ENCODE data around the gene D2HGDH. TPM values are rescaled to one million over a fixed set of nuclear protein-coding genes. Genes with fewer than 3 reads are reported as not detected.

D2HGDH gene
- total and polyA plus RNA-seq, 2 experiments from 2014 or later = 3.7 to 17.3 TPM

DNA sequence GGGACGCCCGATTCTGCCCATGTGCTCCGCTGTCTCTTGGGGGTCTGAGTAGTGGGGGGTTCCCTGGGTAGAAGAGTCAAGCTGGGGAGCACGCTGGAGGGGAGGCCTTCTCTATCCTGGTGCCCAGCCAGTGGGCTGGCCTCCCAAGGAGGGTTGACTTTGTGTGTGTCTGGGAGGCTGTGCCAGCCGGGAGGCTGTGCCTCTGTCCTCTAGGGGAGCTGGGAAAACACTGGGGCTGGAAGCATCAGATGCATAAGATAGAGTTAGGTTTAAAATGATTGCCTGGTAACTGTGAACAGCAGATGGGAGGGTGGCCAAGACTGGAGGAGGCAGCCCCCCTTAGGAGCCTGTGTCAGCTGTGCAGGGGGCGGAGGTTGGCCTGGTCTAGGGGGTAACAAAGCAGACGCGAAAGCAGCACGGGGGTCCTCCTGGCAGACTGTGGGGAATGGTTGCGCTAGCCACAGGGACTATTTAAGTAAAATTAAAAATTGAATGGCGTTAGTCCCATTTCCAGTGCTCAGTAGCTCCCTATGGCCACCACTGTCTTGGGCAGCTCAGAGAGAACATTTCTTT lies 31.3 kb upstream of the D2HGDH start:
- Mint-ChIP-seq H3K4me1 (peaks cover 13% of the 10 kb centered on the region), H3K36me3 (ENCODE audit: low read depth) (peaks cover 57% of the 10 kb centered on the region), H3K27ac (peak overlapping the region; percentile 80; the same call in 1 of the 2 replicates), H3K27me3 (ENCODE audit: insufficient read depth, low read depth, poor library complexity) (peaks cover 23% of the 10 kb centered on the region), H3K9me3 (no peaks in the 10 kb centered on the region; the same call in 2 of the 3 replicates), H3K4me3 (peak overlapping the region; percentile 86)
- peak overlapping the region; percentile 90 for H3K4me2 ChIP-seq
- H3K36me3 ChIP-seq (ENCODE audit: insufficient read depth) = peaks cover 23% of the 10 kb centered on the region
- H3K27me3 ChIP-seq (ENCODE audit: insufficient read depth) = no peaks in the 10 kb centered on the region
- DNase-seq (ENCODE audit: low spot score) = no peak
- no peaks in the 10 kb centered on the region; the same call in 1 of the 2 replicates for H4K20me1 ChIP-seq (replicated peaks; ENCODE audit: insufficient read depth)
- H3K4me1 ChIP-seq (ENCODE audit: insufficient read depth) = peaks cover 7% of the 10 kb centered on the region
- H3K4me3 ChIP-seq = peak overlapping the region; percentile 92
- no peaks in the 10 kb centered on the region for H3F3A ChIP-seq (replicated peaks; ENCODE audit: low read depth)
- H3K9me2 ChIP-seq (ENCODE audit: insufficient read depth) = no peaks in the 10 kb centered on the region
- TF ChIP-seq, protein P1, sequence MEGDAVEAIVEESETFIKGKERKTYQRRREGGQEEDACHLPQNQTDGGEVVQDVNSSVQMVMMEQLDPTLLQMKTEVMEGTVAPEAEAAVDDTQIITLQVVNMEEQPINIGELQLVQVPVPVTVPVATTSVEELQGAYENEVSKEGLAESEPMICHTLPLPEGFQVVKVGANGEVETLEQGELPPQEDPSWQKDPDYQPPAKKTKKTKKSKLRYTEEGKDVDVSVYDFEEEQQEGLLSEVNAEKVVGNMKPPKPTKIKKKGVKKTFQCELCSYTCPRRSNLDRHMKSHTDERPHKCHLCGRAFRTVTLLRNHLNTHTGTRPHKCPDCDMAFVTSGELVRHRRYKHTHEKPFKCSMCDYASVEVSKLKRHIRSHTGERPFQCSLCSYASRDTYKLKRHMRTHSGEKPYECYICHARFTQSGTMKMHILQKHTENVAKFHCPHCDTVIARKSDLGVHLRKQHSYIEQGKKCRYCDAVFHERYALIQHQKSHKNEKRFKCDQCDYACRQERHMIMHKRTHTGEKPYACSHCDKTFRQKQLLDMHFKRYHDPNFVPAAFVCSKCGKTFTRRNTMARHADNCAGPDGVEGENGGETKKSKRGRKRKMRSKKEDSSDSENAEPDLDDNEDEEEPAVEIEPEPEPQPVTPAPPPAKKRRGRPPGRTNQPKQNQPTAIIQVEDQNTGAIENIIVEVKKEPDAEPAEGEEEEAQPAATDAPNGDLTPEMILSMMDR (conservative IDR thresholded peaks at IDR 0.05; ENCODE audit: low read depth in 2 of 2) = no peak
- TF ChIP-seq, protein P2, sequence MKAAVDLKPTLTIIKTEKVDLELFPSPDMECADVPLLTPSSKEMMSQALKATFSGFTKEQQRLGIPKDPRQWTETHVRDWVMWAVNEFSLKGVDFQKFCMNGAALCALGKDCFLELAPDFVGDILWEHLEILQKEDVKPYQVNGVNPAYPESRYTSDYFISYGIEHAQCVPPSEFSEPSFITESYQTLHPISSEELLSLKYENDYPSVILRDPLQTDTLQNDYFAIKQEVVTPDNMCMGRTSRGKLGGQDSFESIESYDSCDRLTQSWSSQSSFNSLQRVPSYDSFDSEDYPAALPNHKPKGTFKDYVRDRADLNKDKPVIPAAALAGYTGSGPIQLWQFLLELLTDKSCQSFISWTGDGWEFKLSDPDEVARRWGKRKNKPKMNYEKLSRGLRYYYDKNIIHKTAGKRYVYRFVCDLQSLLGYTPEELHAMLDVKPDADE (IDR thresholded peaks at IDR 0.05) = no peak
- TF ChIP-seq, protein P3, sequence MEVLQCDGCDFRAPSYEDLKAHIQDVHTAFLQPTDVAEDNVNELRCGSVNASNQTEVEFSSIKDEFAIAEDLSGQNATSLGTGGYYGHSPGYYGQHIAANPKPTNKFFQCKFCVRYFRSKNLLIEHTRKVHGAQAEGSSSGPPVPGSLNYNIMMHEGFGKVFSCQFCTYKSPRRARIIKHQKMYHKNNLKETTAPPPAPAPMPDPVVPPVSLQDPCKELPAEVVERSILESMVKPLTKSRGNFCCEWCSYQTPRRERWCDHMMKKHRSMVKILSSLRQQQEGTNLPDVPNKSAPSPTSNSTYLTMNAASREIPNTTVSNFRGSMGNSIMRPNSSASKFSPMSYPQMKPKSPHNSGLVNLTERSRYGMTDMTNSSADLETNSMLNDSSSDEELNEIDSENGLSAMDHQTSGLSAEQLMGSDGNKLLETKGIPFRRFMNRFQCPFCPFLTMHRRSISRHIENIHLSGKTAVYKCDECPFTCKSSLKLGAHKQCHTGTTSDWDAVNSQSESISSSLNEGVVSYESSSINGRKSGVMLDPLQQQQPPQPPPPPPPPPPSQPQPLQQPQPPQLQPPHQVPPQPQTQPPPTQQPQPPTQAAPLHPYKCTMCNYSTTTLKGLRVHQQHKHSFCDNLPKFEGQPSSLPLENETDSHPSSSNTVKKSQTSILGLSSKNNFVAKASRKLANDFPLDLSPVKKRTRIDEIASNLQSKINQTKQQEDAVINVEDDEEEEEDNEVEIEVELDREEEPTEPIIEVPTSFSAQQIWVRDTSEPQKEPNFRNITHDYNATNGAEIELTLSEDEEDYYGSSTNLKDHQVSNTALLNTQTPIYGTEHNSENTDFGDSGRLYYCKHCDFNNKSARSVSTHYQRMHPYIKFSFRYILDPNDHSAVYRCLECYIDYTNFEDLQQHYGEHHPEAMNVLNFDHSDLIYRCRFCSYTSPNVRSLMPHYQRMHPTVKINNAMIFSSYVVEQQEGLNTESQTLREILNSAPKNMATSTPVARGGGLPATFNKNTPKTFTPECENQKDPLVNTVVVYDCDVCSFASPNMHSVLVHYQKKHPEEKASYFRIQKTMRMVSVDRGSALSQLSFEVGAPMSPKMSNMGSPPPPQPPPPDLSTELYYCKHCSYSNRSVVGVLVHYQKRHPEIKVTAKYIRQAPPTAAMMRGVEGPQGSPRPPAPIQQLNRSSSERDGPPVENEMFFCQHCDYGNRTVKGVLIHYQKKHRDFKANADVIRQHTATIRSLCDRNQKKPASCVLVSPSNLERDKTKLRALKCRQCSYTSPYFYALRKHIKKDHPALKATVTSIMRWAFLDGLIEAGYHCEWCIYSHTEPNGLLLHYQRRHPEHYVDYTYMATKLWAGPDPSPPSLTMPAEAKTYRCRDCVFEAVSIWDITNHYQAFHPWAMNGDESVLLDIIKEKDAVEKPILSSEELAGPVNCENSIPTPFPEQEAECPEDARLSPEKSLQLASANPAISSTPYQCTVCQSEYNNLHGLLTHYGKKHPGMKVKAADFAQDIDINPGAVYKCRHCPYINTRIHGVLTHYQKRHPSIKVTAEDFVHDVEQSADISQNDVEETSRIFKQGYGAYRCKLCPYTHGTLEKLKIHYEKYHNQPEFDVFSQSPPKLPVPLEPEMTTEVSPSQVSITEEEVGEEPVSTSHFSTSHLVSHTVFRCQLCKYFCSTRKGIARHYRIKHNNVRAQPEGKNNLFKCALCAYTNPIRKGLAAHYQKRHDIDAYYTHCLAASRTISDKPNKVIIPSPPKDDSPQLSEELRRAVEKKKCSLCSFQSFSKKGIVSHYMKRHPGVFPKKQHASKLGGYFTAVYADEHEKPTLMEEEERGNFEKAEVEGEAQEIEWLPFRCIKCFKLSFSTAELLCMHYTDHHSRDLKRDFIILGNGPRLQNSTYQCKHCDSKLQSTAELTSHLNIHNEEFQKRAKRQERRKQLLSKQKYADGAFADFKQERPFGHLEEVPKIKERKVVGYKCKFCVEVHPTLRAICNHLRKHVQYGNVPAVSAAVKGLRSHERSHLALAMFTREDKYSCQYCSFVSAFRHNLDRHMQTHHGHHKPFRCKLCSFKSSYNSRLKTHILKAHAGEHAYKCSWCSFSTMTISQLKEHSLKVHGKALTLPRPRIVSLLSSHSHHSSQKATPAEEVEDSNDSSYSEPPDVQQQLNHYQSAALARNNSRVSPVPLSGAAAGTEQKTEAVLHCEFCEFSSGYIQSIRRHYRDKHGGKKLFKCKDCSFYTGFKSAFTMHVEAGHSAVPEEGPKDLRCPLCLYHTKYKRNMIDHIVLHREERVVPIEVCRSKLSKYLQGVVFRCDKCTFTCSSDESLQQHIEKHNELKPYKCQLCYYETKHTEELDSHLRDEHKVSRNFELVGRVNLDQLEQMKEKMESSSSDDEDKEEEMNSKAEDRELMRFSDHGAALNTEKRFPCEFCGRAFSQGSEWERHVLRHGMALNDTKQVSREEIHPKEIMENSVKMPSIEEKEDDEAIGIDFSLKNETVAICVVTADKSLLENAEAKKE (CRISPR knock-in tag; IDR thresholded peaks at IDR 0.05) = no peak
- TF ChIP-seq EZH2 (IDR thresholded peaks at IDR 0.05; ENCODE audit: low read depth, unreplicated experiment) (no peak), CREB1 (CRISPR knock-in tag; IDR thresholded peaks at IDR 0.05; ENCODE audit: low read depth) (no peak), ZNF331 (CRISPR knock-in tag; IDR thresholded peaks at IDR 0.05; ENCODE audit: low read depth) (no peak), POLR2AphosphoS5 (IDR thresholded peaks at IDR 0.05; ENCODE audit: low read depth) (no peak), ZNF114 (CRISPR knock-in tag; IDR thresholded peaks at IDR 0.05) (no peak)
- peaks cover 28% of the 10 kb centered on the region for H3K79me2 ChIP-seq (replicated peaks; ENCODE audit: insufficient read depth)
- H3K27ac ChIP-seq (ENCODE audit: low read depth) = no peak overlapping the region
- ATAC-seq = peak; percentile 4
- H2AFZ ChIP-seq = no peak overlapping the region
